Mesendoderm (in vitro differentiated cells): Measurements from ENCODE around the gene TRABD.

Experiments
- DNase-seq: peaks from one replicate; pipeline ENCODE4 v3.0.0; 2013
- H2AK5ac ChIP-seq: 2 replicates; pipeline ENCODE4 v1.6.1; 2013; ENCODE audit warnings: low read length, inconsistent platforms
- H2BK120ac ChIP-seq: 2 replicates; pipeline ENCODE4 v1.6.1; 2013; ENCODE audit warnings: low read depth, mild to moderate bottlenecking, low read length, moderate library complexity, mixed read lengths
- H2BK15ac ChIP-seq: replicated peaks from 2 replicates; pipeline ENCODE4 v1.6.1; 2013; ENCODE audit warnings: low read depth, mild to moderate bottlenecking, moderate library complexity
- H2BK5ac ChIP-seq: 2 replicates; pipeline ENCODE4 v1.6.1; 2013; ENCODE audit warnings: low read length, inconsistent platforms
- H3K18ac ChIP-seq: 2 replicates; pipeline ENCODE4 v1.6.1; 2013; ENCODE audit warnings: mild to moderate bottlenecking, low read length, mixed read lengths
- H3K23ac ChIP-seq: one replicate; pipeline ENCODE4 v1.6.1; 2013; ENCODE audit warnings: low read length
- H3K27ac ChIP-seq: 2 replicates; pipeline ENCODE4 v1.5.1; 2013; ENCODE audit warnings: low read depth, mild to moderate bottlenecking, inconsistent platforms, low read length, moderate library complexity
- H3K27me3 ChIP-seq: 2 replicates; pipeline ENCODE4 v1.6.1; 2013; ENCODE audit warnings: low read length, control low read depth, mild to moderate bottlenecking, inconsistent platforms; ENCODE audit not compliant: insufficient read depth, poor library complexity
- H3K36me3 ChIP-seq: 2 replicates; pipeline ENCODE4 v1.6.1; 2013; ENCODE audit warnings: low read length, inconsistent platforms; ENCODE audit not compliant: control insufficient read depth, insufficient read depth
- H3K4ac ChIP-seq: one replicate; pipeline ENCODE4 v1.6.1; 2013; ENCODE audit warnings: low read depth, mild to moderate bottlenecking, low read length, moderate library complexity
- H3K4me1 ChIP-seq: 2 replicates; pipeline ENCODE4 v1.6.1; 2013; ENCODE audit warnings: low read depth, low read length, inconsistent platforms; ENCODE audit not compliant: control insufficient read depth
- H3K4me2 ChIP-seq: 2 replicates; pipeline ENCODE4 v1.6.1; 2013; ENCODE audit warnings: low read length
- H3K4me3 ChIP-seq: 2 replicates; pipeline ENCODE4 v1.5.1; 2013; ENCODE audit warnings: mild to moderate bottlenecking, low read length
- H3K56ac ChIP-seq: one replicate; pipeline ENCODE4 v1.6.1; 2013; ENCODE audit warnings: low read length
- H3K79me1 ChIP-seq: 2 replicates; pipeline ENCODE4 v1.6.1; 2013; ENCODE audit warnings: low read length, inconsistent platforms
- H3K79me2 ChIP-seq: 2 replicates; pipeline ENCODE4 v1.6.1; 2013; ENCODE audit warnings: mild to moderate bottlenecking, low read length; ENCODE audit not compliant: control insufficient read depth, insufficient read depth
- H3K9ac ChIP-seq: 2 replicates; pipeline ENCODE4 v1.6.1; 2013; ENCODE audit warnings: low read length, inconsistent platforms
- H4K5ac ChIP-seq: one replicate; pipeline ENCODE4 v1.6.1; 2013; ENCODE audit warnings: low read length
- H4K8ac ChIP-seq: one replicate; pipeline ENCODE4 v1.6.1; 2013; ENCODE audit warnings: low read depth, mild to moderate bottlenecking, control low read depth, low read length, moderate library complexity
- whole genome bisulfite sequencing: extraction: QIAGEN DNeasy Blood & Tissue Kit; methylation state at CpG from one replicate; pipeline ENCODE4 v1.1.7; 2013; ENCODE audit warnings: low lambda C conversion rate, missing lambda C conversion rate; ENCODE audit not compliant: insufficient coverage; ENCODE audit errors: extremely low coverage; 5-methylcytosine and 5-hydroxymethylcytosine counted together

The TRABD gene

GRCh38 chr22:50232481-50233151, 46.9 kb downstream of the TRABD start:
- no peak overlapping the region for H3K18ac ChIP-seq
- no peak for DNase-seq
- no peak overlapping the region for H4K8ac ChIP-seq
- peaks cover 7% of the 10 kb centered on the region for H3K79me2 ChIP-seq
- H2BK120ac ChIP-seq: no peak overlapping the region
- H3K79me1 ChIP-seq: peaks cover 13% of the 10 kb centered on the region
- H3K4ac ChIP-seq: no peak overlapping the region
- no peaks in the 10 kb centered on the region for H3K36me3 ChIP-seq
- H3K4me3 ChIP-seq: no peak overlapping the region
- no CpG with 5 or more reads among the region's 20 CpGs for WGBS
- H4K5ac ChIP-seq: no peak overlapping the region
- no peak overlapping the region for H3K4me2 ChIP-seq
- H3K4me1 ChIP-seq: no peaks in the 10 kb centered on the region
- no peak overlapping the region for H2AK5ac ChIP-seq
- H3K56ac ChIP-seq: no peak overlapping the region
- no peak overlapping the region for H2BK15ac ChIP-seq
- H3K27me3 ChIP-seq: no peaks in the 10 kb centered on the region
- H3K9ac ChIP-seq: no peak overlapping the region
- no peak overlapping the region for H3K27ac ChIP-seq
- H3K23ac ChIP-seq: no peak overlapping the region
- H2BK5ac ChIP-seq: no peak overlapping the region

GRCh38 chr22:50233223-50233622, 47.5 kb downstream of the TRABD start:
- H3K4me3 ChIP-seq: no peak overlapping the region
- no peak overlapping the region for H2BK5ac ChIP-seq
- H3K27ac ChIP-seq: no peak overlapping the region
- H3K4ac ChIP-seq: no peak overlapping the region
- H4K5ac ChIP-seq: no peak overlapping the region
- no peak overlapping the region for H3K18ac ChIP-seq
- H2BK15ac ChIP-seq: no peak overlapping the region
- no peak overlapping the region for H3K9ac ChIP-seq
- H3K27me3 ChIP-seq: no peaks in the 10 kb centered on the region
- H3K79me2 ChIP-seq: peaks cover 7% of the 10 kb centered on the region
- H3K4me2 ChIP-seq: no peak overlapping the region
- no peak overlapping the region for H2AK5ac ChIP-seq
- H4K8ac ChIP-seq: no peak overlapping the region
- no peaks in the 10 kb centered on the region for H3K36me3 ChIP-seq
- peaks cover 13% of the 10 kb centered on the region for H3K79me1 ChIP-seq
- H2BK120ac ChIP-seq: no peak overlapping the region
- H3K56ac ChIP-seq: no peak overlapping the region
- H3K23ac ChIP-seq: no peak overlapping the region
- no CpG with 5 or more reads among the region's 18 CpGs for WGBS
- DNase-seq: no peak
- no peaks in the 10 kb centered on the region for H3K4me1 ChIP-seq

GRCh38 chr22:50236731-50237409, 51.2 kb downstream of the TRABD start:
- no peak overlapping the region for H3K4ac ChIP-seq
- H3K36me3 ChIP-seq: no peaks in the 10 kb centered on the region
- peaks cover 10% of the 10 kb centered on the region for H3K79me2 ChIP-seq
- H2BK15ac ChIP-seq: no peak overlapping the region
- H3K4me3 ChIP-seq: no peak overlapping the region
- H4K8ac ChIP-seq: no peak overlapping the region
- no peak overlapping the region for H3K18ac ChIP-seq
- H2AK5ac ChIP-seq: no peak overlapping the region
- no peak overlapping the region for H3K9ac ChIP-seq
- no peak overlapping the region for H3K56ac ChIP-seq
- H3K23ac ChIP-seq: no peak overlapping the region
- no peak overlapping the region for H4K5ac ChIP-seq
- peaks cover 21% of the 10 kb centered on the region for H3K79me1 ChIP-seq
- no peak overlapping the region for H2BK5ac ChIP-seq
- H3K4me1 ChIP-seq: no peaks in the 10 kb centered on the region
- DNase-seq: peak; percentile 36
- no peak overlapping the region for H3K27ac ChIP-seq
- no peaks in the 10 kb centered on the region for H3K27me3 ChIP-seq
- no peak overlapping the region for H2BK120ac ChIP-seq
- no CpG with 5 or more reads among the region's 11 CpGs for WGBS
- H3K4me2 ChIP-seq: no peak overlapping the region

- Histone ChIP-seq H4K8ac (no peak overlapping the region), H3K79me2 (peaks cover 17% of the 10 kb centered on the region), H3K27ac (no peak overlapping the region), H3K36me3 (no peaks in the 10 kb centered on the region), H3K4me3 (no peak overlapping the region), H3K4ac (no peak overlapping the region), H3K9ac (no peak overlapping the region), H3K18ac (no peak overlapping the region), H3K79me1 (peaks cover 26% of the 10 kb centered on the region), H3K4me2 (no peak overlapping the region), H2BK5ac (no peak overlapping the region), H2BK120ac (no peak overlapping the region), H3K56ac (no peak overlapping the region), H4K5ac (no peak overlapping the region), H3K27me3 (no peaks in the 10 kb centered on the region), H3K4me1 (peaks cover 2% of the 10 kb centered on the region), H2AK5ac (no peak overlapping the region), H2BK15ac (no peak overlapping the region), H3K23ac (no peak overlapping the region)
- no CpG with 5 or more reads among the region's 9 CpGs for WGBS
- DNase-seq: no peak
Measured at GRCh38 chr22:50238755-50239154, 53.0 kb downstream of the TRABD start.

GRCh38 chr22:50242406-50242949, 56.8 kb downstream of the TRABD start:
- WGBS: no CpG with 5 or more reads among the region's 14 CpGs
- no peak overlapping the region for H3K4me2 ChIP-seq
- peaks cover 15% of the 10 kb centered on the region for H3K79me2 ChIP-seq
- H3K4ac ChIP-seq: no peak overlapping the region
- DNase-seq: no peak
- no peak overlapping the region for H2BK15ac ChIP-seq
- no peak overlapping the region for H4K5ac ChIP-seq
- no peak overlapping the region for H2BK5ac ChIP-seq
- H3K27ac ChIP-seq: no peak overlapping the region
- no peak overlapping the region for H4K8ac ChIP-seq
- no peak overlapping the region for H2AK5ac ChIP-seq
- H3K79me1 ChIP-seq: peaks cover 24% of the 10 kb centered on the region
- peak overlapping the region; percentile 40 for H3K9ac ChIP-seq
- no peaks in the 10 kb centered on the region for H3K27me3 ChIP-seq
- H3K4me1 ChIP-seq: peaks cover 2% of the 10 kb centered on the region
- H3K4me3 ChIP-seq: no peak overlapping the region
- H3K56ac ChIP-seq: no peak overlapping the region
- H2BK120ac ChIP-seq: no peak overlapping the region
- peaks cover 3% of the 10 kb centered on the region for H3K36me3 ChIP-seq
- no peak overlapping the region for H3K23ac ChIP-seq
- H3K18ac ChIP-seq: no peak overlapping the region
